HCT116 (cell line): ENCODE results near the gene TRIM26. TPM values are rescaled to one million over a fixed set of nuclear protein-coding genes. Genes with fewer than 3 reads are reported as not detected.

Experiments used
- ATAC-seq: fragments of 200-7000 bp; cut with Tn5 transposase; 2 replicates; pipeline ENCODE4 v1.9.1; 2020; ENCODE audit warnings: mild to moderate bottlenecking, moderate library complexity
- BruUV-seq: library from RNA; stranded (reverse); fragments of 400-500 nt; replicated peaks from 2 replicates; lab custom pipeline; 2021; lab: Mats Ljungman, UMichigan
- CTCF ChIA-PET: fragments of 300-600 bp; sonication (Branson Sonifier 250); formaldehyde crosslinking; loops from one replicate; lab custom pipeline; 2021; ENCODE audit warnings: antibody characterized with exemption; lab: Charles Lee
- POLR2A ChIA-PET: fragments of 300-600, 350-600 bp; sonication (Branson Sonifier 250); formaldehyde crosslinking; loops from one replicate; lab custom pipeline; 2021; ENCODE audit warnings: antibody characterized with exemption; lab: Charles Lee
- RAD21 ChIA-PET, 2 experiments: fragments of 300-600 bp; sonication (Branson Sonifier 250); formaldehyde crosslinking; loops; one replicate each; lab custom pipeline; 2023; ENCODE audit warnings: low total read pairs in 2 of 2; ENCODE audit not compliant: uncharacterized antibody in 2 of 2, unreplicated experiment in 2 of 2, low non-redundant PET in 1 of 2; lab: Charles Lee
- DNase-seq: peaks from one replicate; pipeline ENCODE4 v3.0.0-alpha.2; 2010; ENCODE audit warnings: low read depth, low spot score
- H2AFZ ChIP-seq: fragments of 200-600 bp; shearing (Covaris generic), sonication (generic); 2 replicates; pipeline ENCODE4 v1.6.1; 2017; ENCODE audit warnings: low read depth, mixed run types, mixed read lengths, antibody characterized with exemption, low read length; ENCODE audit not compliant: poor library complexity, severe bottlenecking
- H3K27ac ChIP-seq: 2 replicates; pipeline ENCODE4 v1.5.1; 2012; ENCODE audit warnings: low read depth, low read length
- H3K27me3 ChIP-seq: fragments of 200-600 bp; sonication (generic); 2 replicates; pipeline ENCODE4 v1.6.1; 2016; ENCODE audit warnings: mixed run types, low read length, mixed read lengths; ENCODE audit not compliant: insufficient read depth
- H3K36me3 ChIP-seq, 2 experiments: fragments of 200-500 bp in 1 of 2; fragments of 200-600 bp in 1 of 2; sonication (Bioruptor generic) in 1 of 2; sonication (generic) in 1 of 2; 2 replicates each; pipeline versions ENCODE4 v1.5.1 to v1.6.1; 2014 to 2016; ENCODE audit warnings: low read length in 2 of 2, inconsistent platforms in 1 of 2, mixed read lengths in 1 of 2, mixed run types in 1 of 2; ENCODE audit not compliant: insufficient read depth in 2 of 2, control insufficient read depth in 1 of 2
- H3K4me1 ChIP-seq, 2 experiments: fragments of 200-600 bp in 1 of 2; sonication (generic) in 1 of 2; 2 replicates each; pipeline versions ENCODE4 v1.5.1 to v1.6.1; 2012 to 2017; ENCODE audit warnings: low read length in 2 of 2, inconsistent platforms in 1 of 2, mild to moderate bottlenecking in 1 of 2, mixed read lengths in 1 of 2, mixed run types in 1 of 2, moderate library complexity in 1 of 2; ENCODE audit not compliant: insufficient read depth in 2 of 2, control insufficient read depth in 1 of 2
- H3K4me2 ChIP-seq: fragments of 200-600 bp; sonication (generic); 2 replicates; pipeline ENCODE4 v1.6.1; 2017; ENCODE audit warnings: mixed run types, low read length, mixed read lengths
- H3K4me3 ChIP-seq, 2 experiments: fragments of 200-600 bp in 1 of 2; sonication (generic) in 1 of 2; replicated peaks in 1 of 2; 2 replicates each; pipeline ENCODE4 v1.5.1; 2011 to 2016; ENCODE audit warnings: low read length in 2 of 2, control low read depth in 1 of 2, low read depth in 1 of 2, mild to moderate bottlenecking in 1 of 2, mixed read lengths in 1 of 2, mixed run types in 1 of 2
- H3K79me2 ChIP-seq: fragments of 200-600 bp; sonication (generic); 2 replicates; pipeline ENCODE4 v1.6.1; 2017; ENCODE audit warnings: mild to moderate bottlenecking, mixed run types, low read length, moderate library complexity, mixed read lengths; ENCODE audit not compliant: insufficient read depth
- H3K9ac ChIP-seq: fragments of 200-600 bp; sonication (generic); 2 replicates; pipeline ENCODE4 v1.6.1; 2016; ENCODE audit warnings: low read length, mixed read lengths
- H3K9me2 ChIP-seq: fragments of 200-600 bp; sonication (generic), shearing (Covaris generic); 2 replicates; pipeline ENCODE4 v1.6.1; 2017; ENCODE audit warnings: mixed run types, mild to moderate bottlenecking, moderate library complexity; ENCODE audit not compliant: insufficient read depth
- H3K9me3 ChIP-seq, 2 experiments: fragments of 200-500 bp in 1 of 2; fragments of 200-600 bp in 1 of 2; sonication (Bioruptor generic) in 1 of 2; sonication (generic) in 1 of 2; 2 replicates each; pipeline ENCODE4 v1.6.1; 2014 to 2017; ENCODE audit warnings: low read length in 2 of 2, mixed read lengths in 2 of 2, inconsistent platforms in 1 of 2, low read depth in 1 of 2, mild to moderate bottlenecking in 1 of 2, mixed run types in 1 of 2, moderate library complexity in 1 of 2; ENCODE audit not compliant: control insufficient read depth in 1 of 2, insufficient read depth in 1 of 2
- H4K20me1 ChIP-seq: fragments of 200-600 bp; sonication (generic), shearing (Covaris generic); 2 replicates; pipeline ENCODE4 v1.6.1; 2017; ENCODE audit warnings: mixed run types, mild to moderate bottlenecking, moderate library complexity; ENCODE audit not compliant: insufficient read depth
- CBX3 ChIP-seq: IDR thresholded peaks from 2 replicates; pipeline ENCODE4 v1.6.1; 2012; ENCODE audit warnings: low read depth
- CEBPB ChIP-seq: IDR thresholded peaks from 2 replicates; pipeline ENCODE4 v1.6.1; 2012; ENCODE audit warnings: low read depth
- CTCF ChIP-seq, 3 experiments: fragments of 200-600 bp in 1 of 3; sonication (generic) in 1 of 3; IDR thresholded peaks in 2 of 3; conservative IDR thresholded peaks in 1 of 3; 2 replicates each; pipeline ENCODE4 v1.5.1; 2012 to 2017; ENCODE audit warnings: low read depth in 2 of 3, low read length in 2 of 3, antibody characterized with exemption in 1 of 3, borderline replicate concordance in 1 of 3, control low read depth in 1 of 3, mild to moderate bottlenecking in 1 of 3, mixed read lengths in 1 of 3, mixed run types in 1 of 3, moderate library complexity in 1 of 3; ENCODE audit not compliant: insufficient read depth in 1 of 3
- EGR1 ChIP-seq: IDR thresholded peaks from 2 replicates; pipeline ENCODE4 v1.6.1; 2012; ENCODE audit warnings: low read depth
- ELF1 ChIP-seq: IDR thresholded peaks from 2 replicates; pipeline ENCODE4 v1.6.1; 2012; ENCODE audit warnings: low read depth, borderline replicate concordance
- EZH2 ChIP-seq: fragments of 200-600 bp; sonication (generic); IDR thresholded peaks from 2 replicates; pipeline ENCODE4 v1.6.1; 2017; ENCODE audit warnings: antibody characterized with exemption, mixed run types
- EZH2phosphoT487 ChIP-seq: fragments of 200-600 bp; IDR thresholded peaks from 2 replicates; pipeline ENCODE4 v1.6.1; 2018; ENCODE audit warnings: antibody characterized with exemption, borderline replicate concordance
- FOSL1 ChIP-seq: IDR thresholded peaks from 2 replicates; pipeline ENCODE4 v1.6.1; 2012; ENCODE audit warnings: low read depth
- JUND ChIP-seq: IDR thresholded peaks from 2 replicates; pipeline ENCODE4 v1.6.1; 2012
- MAX ChIP-seq: IDR thresholded peaks from 2 replicates; pipeline ENCODE4 v1.6.1; 2012
- POLR2A ChIP-seq: IDR thresholded peaks from 2 replicates; pipeline ENCODE4 v1.7.0; 2011; ENCODE audit warnings: borderline replicate concordance; ENCODE audit not compliant: insufficient read depth, insufficient read length; ENCODE audit errors: extremely low read depth
- POLR2AphosphoS5 ChIP-seq: IDR thresholded peaks from 2 replicates; pipeline ENCODE4 v1.6.1; 2011; ENCODE audit warnings: mild to moderate bottlenecking, low read depth, low read length, moderate library complexity
- RAD21 ChIP-seq: IDR thresholded peaks from 2 replicates; pipeline ENCODE4 v1.6.1; 2012; ENCODE audit warnings: low read depth, mild to moderate bottlenecking
- SP1 ChIP-seq: IDR thresholded peaks from 2 replicates; pipeline ENCODE4 v1.6.1; 2012; ENCODE audit warnings: low read depth
- SRF ChIP-seq: IDR thresholded peaks from 2 replicates; pipeline ENCODE4 v1.6.1; 2012; ENCODE audit warnings: low read depth
- TCF7L2 ChIP-seq: IDR thresholded peaks from 2 replicates; pipeline ENCODE4 v1.7.0; 2011; ENCODE audit warnings: borderline replicate concordance, inconsistent platforms; ENCODE audit not compliant: insufficient read depth, insufficient read length; ENCODE audit errors: extremely low read depth
- YY1 ChIP-seq: IDR thresholded peaks from 2 replicates; pipeline ENCODE4 v1.6.1; 2011; ENCODE audit warnings: low read length, low read depth, moderate library complexity, mild to moderate bottlenecking; ENCODE audit not compliant: insufficient replicate concordance; ENCODE audit errors: extremely low read depth
- ZFX ChIP-seq: fragments of 450-650 bp; IDR thresholded peaks from 2 replicates; pipeline ENCODE4 v1.6.1; 2017
- ZNF274 ChIP-seq: fragments of 200-500 bp; sonication (Bioruptor generic); IDR thresholded peaks from 2 replicates; pipeline ENCODE4 v1.6.1; 2014; ENCODE audit warnings: mild to moderate bottlenecking, low read depth, low read length, inconsistent platforms
- intact Hi-C: fragments of 100-400 bp; cut with micrococcal nuclease; formaldehyde crosslinking; loops from 2 replicates; pipeline ENCODE4 v1.10.0; 2022
- total RNA-seq: library from RNA; stranded (reverse); gene quantifications from one replicate; pipeline ENCODE4 v1.2.1, GENCODE V29; 2021; ENCODE audit not compliant: unreplicated experiment
- TF ChIP-seq, protein P1 (sequence below): IDR thresholded peaks from 2 replicates; pipeline ENCODE4 v1.6.1; 2012

The TRIM26 gene
- total RNA-seq, 1 experiment from 2014 or later: 32.2 TPM

DNA sequence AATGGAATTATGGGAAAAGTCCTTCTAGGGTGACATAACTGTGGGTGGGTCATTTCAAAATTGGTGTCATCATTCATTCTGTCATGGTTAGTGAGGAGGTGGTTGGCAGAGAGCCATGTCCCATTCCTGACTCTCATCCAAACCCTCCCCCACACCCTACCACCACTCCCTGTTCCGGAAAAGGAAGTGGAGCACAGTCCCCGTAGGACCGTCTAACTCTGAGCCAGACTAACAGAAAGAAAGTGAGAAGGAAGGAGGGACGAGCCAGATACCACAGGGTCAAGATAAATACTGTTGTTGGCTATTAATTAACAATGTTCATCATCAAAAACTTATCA is 57.0 kb downstream of the TRIM26 start (continued):
- 0 out of 2 replicates have a peak, but pooled peaks have one; percentile 11 for TF ChIP-seq FOSL1
- TF ChIP-seq ELF1: no peak; the same call in 1 of the 2 replicates

- Histone ChIP-seq H3K4me1 (peaks cover 28 to 31% of the 10 kb centered on the region in 2 experiments), H3K9me2 (no peaks in the 10 kb centered on the region), H3K27ac (no peak overlapping the region), H3K4me3 (peak overlapping the region in 1 of 2 experiments; percentile 39; a peak in 1 of 4 replicates), H3K9me3 (no peaks in the 10 kb centered on the region), H4K20me1 (no peaks in the 10 kb centered on the region), H3K4me2 (peak overlapping the region; percentile 74), H3K36me3 (no peaks in the 10 kb centered on the region), H3K9ac (no peak overlapping the region), H3K27me3 (no peaks in the 10 kb centered on the region), H2AFZ (peak overlapping the region; percentile 40), H3K79me2 (no peaks in the 10 kb centered on the region)
- DNase-seq: no peak
- RAD21 ChIA-PET: no interaction called here
- TF ChIP-seq FOSL1 (no peak), YY1 (no peak), CEBPB (no peak), TCF7L2 (no peak), CTCF (IDR thresholded peaks at IDR 0.05 in 2 of 3, conservative IDR thresholded peaks at IDR 0.05 in 1 of 3; ENCODE audit: borderline replicate concordance in 1 of 3, insufficient read depth in 1 of 3, low read depth in 2 of 3, low read length in 2 of 3) (no peak), ELF1 (no peak), RAD21 (no peak), ZNF274 (no peak), SRF (no peak), EZH2 (no peak), SP1 (no peak), CBX3 (no peak), EGR1 (no peak), POLR2A (no peak), JUND (no peak), EZH2phosphoT487 (no peak), MAX (no peak), POLR2AphosphoS5 (no peak), ZFX (no peak)
- TF ChIP-seq, protein P1, sequence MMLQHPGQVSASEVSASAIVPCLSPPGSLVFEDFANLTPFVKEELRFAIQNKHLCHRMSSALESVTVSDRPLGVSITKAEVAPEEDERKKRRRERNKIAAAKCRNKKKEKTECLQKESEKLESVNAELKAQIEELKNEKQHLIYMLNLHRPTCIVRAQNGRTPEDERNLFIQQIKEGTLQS: no peak
- CTCF ChIA-PET: interaction anchor here (1.0 to 2.1 kb wide), 2 partner anchors 25 to 52 kb away, joined by 3 to 11 read pairs; no protein-coding TSS in a partner anchor
- POLR2A ChIA-PET: no interaction called here
- BruUV-seq: no TSS peak
- intact Hi-C loops: no loop called here
- peak; percentile 33 for ATAC-seq
Measured at GRCh38 chr6:30155520-30156261, 57.5 kb downstream of the TRIM26 start.
